HL-60 (cell line): ENCODE measurements around the gene OVCA2.

Experiments used
- DNase-seq, 2 experiments: peaks; one replicate each; pipeline ENCODE4 v3.0.0-alpha.2; 2010 to 2020; ENCODE audit warnings: low read depth in 1 of 2, low spot score in 1 of 2
- H3K27ac ChIP-seq: fragments of 250-450 bp; sonication (Bioruptor Pico); replicated peaks from 2 replicates; pipeline ENCODE4 v1.5.1; 2020; ENCODE audit warnings: mild to moderate bottlenecking, moderate library complexity
- H3K27me3 ChIP-seq: fragments of 250-450 bp; sonication (Bioruptor Pico); 2 replicates; pipeline ENCODE4 v1.5.1; 2021; ENCODE audit warnings: mild to moderate bottlenecking, moderate library complexity; ENCODE audit not compliant: insufficient read depth, poor library complexity, severe bottlenecking
- H3K4me3 ChIP-seq: replicated peaks from 2 replicates; pipeline ENCODE4 v1.5.1; 2011; ENCODE audit warnings: mild to moderate bottlenecking, control low read depth, low read length; ENCODE audit not compliant: insufficient read depth
- GABPA ChIP-seq: IDR thresholded peaks from 2 replicates; pipeline ENCODE4 v1.6.1; 2012; ENCODE audit warnings: low read depth
- POLR2AphosphoS5 ChIP-seq: IDR thresholded peaks from 2 replicates; pipeline ENCODE4 v1.6.1; 2012; ENCODE audit warnings: low read depth
- SPI1 ChIP-seq: IDR thresholded peaks from 2 replicates; pipeline ENCODE4 v1.6.1; 2012; ENCODE audit warnings: low read depth, mild to moderate bottlenecking, borderline replicate concordance
- TF ChIP-seq, protein P1 (sequence below): IDR thresholded peaks from 2 replicates; pipeline ENCODE4 v1.6.1; 2012; ENCODE audit warnings: low read depth; ENCODE audit not compliant: insufficient replicate concordance
- TF ChIP-seq, protein P2 (sequence below): IDR thresholded peaks from one replicate; pipeline ENCODE4 v1.5.1; 2011; ENCODE audit warnings: low read length, control low read depth, inconsistent platforms; ENCODE audit not compliant: insufficient read depth

Gene OVCA2

DNA sequence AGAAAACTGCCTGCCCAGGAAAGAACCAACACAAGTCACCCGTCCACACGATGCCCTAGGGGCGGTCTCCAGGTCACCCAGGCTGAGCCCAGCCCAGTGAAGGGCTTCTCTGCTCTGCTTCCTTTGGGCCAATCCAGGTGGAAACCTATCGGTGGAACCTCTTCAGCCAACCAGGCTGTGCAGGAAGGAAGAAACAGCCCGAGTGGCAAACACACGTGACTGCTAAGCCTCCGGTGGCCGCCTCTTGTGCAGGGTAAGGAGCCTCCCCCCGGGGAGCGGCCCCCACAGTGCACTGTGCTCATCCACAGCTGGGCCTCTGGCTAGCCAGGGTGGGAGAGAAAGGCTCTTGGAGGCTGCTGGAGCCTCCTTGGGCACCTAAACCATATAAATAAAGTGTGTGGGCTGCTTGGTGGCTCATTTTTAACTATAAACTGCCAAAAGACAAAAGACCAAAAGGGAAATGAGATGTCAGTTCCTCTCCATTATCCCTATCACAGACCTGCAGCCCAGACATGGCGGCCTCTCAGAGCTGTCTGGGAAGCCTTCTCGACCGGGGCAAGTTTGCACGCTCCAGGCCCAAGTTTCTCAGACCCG lies 19.1 kb upstream of the OVCA2 start:
- Histone ChIP-seq H3K27ac (no peak overlapping the region), H3K27me3 (peaks cover 8% of the 10 kb centered on the region), H3K4me3 (no peak overlapping the region)
- TF ChIP-seq, protein P1, sequence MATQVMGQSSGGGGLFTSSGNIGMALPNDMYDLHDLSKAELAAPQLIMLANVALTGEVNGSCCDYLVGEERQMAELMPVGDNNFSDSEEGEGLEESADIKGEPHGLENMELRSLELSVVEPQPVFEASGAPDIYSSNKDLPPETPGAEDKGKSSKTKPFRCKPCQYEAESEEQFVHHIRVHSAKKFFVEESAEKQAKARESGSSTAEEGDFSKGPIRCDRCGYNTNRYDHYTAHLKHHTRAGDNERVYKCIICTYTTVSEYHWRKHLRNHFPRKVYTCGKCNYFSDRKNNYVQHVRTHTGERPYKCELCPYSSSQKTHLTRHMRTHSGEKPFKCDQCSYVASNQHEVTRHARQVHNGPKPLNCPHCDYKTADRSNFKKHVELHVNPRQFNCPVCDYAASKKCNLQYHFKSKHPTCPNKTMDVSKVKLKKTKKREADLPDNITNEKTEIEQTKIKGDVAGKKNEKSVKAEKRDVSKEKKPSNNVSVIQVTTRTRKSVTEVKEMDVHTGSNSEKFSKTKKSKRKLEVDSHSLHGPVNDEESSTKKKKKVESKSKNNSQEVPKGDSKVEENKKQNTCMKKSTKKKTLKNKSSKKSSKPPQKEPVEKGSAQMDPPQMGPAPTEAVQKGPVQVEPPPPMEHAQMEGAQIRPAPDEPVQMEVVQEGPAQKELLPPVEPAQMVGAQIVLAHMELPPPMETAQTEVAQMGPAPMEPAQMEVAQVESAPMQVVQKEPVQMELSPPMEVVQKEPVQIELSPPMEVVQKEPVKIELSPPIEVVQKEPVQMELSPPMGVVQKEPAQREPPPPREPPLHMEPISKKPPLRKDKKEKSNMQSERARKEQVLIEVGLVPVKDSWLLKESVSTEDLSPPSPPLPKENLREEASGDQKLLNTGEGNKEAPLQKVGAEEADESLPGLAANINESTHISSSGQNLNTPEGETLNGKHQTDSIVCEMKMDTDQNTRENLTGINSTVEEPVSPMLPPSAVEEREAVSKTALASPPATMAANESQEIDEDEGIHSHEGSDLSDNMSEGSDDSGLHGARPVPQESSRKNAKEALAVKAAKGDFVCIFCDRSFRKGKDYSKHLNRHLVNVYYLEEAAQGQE = no peak
- TF ChIP-seq GABPA (no peak), SPI1 (no peak), POLR2AphosphoS5 (no peak)
- TF ChIP-seq, protein P2, sequence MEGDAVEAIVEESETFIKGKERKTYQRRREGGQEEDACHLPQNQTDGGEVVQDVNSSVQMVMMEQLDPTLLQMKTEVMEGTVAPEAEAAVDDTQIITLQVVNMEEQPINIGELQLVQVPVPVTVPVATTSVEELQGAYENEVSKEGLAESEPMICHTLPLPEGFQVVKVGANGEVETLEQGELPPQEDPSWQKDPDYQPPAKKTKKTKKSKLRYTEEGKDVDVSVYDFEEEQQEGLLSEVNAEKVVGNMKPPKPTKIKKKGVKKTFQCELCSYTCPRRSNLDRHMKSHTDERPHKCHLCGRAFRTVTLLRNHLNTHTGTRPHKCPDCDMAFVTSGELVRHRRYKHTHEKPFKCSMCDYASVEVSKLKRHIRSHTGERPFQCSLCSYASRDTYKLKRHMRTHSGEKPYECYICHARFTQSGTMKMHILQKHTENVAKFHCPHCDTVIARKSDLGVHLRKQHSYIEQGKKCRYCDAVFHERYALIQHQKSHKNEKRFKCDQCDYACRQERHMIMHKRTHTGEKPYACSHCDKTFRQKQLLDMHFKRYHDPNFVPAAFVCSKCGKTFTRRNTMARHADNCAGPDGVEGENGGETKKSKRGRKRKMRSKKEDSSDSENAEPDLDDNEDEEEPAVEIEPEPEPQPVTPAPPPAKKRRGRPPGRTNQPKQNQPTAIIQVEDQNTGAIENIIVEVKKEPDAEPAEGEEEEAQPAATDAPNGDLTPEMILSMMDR = no peak
- DNase-seq = no peak

DNA sequence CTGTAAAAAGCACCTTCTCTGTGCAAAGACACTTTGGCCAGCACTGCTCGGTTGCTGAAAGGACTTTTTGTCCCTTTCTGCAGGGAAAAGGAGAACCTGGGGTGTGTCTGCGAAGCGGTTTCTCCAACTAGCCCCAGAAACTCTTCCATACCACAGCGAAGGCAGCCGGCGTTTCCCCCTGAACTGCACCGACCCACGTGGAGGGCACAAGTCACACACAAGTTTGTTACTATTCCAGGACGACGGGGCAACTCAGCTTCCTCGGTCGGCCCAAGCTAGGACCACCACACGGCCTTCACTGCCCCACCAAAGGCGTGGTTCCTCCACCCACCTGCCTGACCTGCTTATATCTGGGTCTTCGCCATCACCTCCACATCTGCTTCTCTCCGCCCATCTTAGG lies 18.6 kb upstream of the OVCA2 start:
- Histone ChIP-seq H3K27me3 (peaks cover 8% of the 10 kb centered on the region), H3K4me3 (no peak overlapping the region), H3K27ac (no peak overlapping the region)
- DNase-seq = no peak
- TF ChIP-seq, protein P1 = no peak
- TF ChIP-seq SPI1 (no peak), GABPA (no peak), POLR2AphosphoS5 (no peak)
- TF ChIP-seq, protein P2 = no peak

DNA sequence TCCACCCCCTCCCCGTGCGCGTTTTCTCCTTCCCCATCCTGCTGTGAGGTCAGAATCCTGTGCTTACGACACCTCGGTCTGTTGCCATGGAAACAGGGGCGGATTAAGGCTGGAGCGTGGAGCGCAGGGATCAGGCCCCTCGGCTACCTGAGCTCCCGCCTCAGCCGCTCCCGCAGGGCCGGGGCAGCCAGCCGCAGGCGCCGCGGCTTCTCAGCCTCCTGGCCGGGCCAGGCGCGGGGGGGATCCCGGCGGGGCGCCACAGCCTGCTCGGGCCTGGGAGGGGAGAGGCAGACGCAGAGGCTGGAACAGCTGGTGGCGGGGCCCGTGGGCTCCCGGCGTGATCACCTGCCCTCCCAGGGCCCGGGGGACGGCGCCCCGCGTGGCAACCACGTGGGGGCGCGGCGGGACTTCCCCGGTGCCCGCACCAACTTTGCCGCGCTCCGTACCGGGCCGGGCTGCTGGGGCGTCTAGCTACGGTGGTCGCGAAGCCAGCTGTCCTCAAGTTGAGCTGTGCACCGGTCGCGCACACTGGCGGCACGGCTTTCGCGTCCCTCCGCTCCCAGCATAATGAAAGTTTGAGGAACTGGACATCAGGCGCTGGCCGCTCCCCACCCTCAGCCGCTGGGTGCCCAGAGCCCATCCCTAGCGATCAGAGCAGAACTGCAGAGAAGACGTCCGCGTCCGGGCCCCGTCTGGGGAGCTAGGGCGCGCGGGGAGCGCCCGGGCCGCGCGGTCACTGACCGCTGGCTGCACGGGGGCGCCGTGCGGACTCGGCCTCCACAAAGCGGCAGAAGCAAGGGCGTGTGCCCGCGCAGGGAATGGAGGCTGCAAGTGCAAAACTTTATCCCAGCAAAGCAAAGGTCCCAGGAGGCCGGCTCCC lies 17.9 kb upstream of the OVCA2 start:
- no peak overlapping the region for H3K27ac ChIP-seq
- peak; percentile 62 to 72 for DNase-seq

More for the DNA sequence above, 17.9 kb upstream of the OVCA2 start:
- Histone ChIP-seq H3K4me3 (peak overlapping the region; percentile 14), H3K27me3 (peaks cover 8% of the 10 kb centered on the region)
- TF ChIP-seq SPI1 (no peak), GABPA (no peak), POLR2AphosphoS5 (no peak)
- TF ChIP-seq, protein P1 = no peak
- TF ChIP-seq, protein P2 = no peak
